ENCODE data around the gene SPATA31A3. TPM values are rescaled to one million over a fixed set of nuclear protein-coding genes. Genes with fewer than 3 reads are reported as not detected.
"Not testable (repeated sequence)": the region's sequence is repeated elsewhere in the genome, so short reads cannot be mapped to it uniquely, and the experiment has no call there.

SPATA31A3 gene
- total RNA-seq = 1 to 10 TPM; 1.9 to 4.4 TPM
- 5.9 TPM for polyA plus RNA-seq (ENCODE audit: insufficient read depth, low read depth, low replicate concordance)
- long read RNA-seq, donor 1 = 0 reads
- long read RNA-seq, donor 2 = 0 reads

DNA sequence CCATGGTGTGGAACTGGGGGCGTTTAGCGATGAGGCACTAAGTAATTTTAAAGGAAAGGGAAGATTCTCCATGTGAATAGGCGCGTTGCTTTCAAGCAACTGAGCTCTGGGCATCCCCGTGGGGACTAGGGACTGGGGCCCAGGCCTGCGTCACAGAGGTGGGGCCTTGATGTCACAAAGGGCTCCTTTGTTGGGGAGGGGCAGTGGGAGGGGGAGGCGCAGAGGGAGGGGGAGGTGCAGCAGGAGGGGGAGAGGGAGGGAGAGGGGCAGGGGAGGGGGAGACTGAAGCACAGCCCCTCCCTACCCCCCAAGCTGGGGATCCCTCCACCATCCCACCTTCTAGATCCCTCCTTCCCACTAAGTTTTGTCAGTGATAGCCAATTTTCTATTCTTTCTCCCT lies at the start of gene SPATA31A3:
TSS of gene SPATA31A3 (minus strand) at position 101 of the 400 bp plus-strand sequence. CDS start at position 72, 29 bp downstream.
- WGBS, 2 donors = no CpG with 5 or more reads among the region's 7 CpGs
- intact Hi-C loops (cut with DNase I; ENCODE audit: low total_unique reads); H3K27ac ChIP-seq; H3K4me3 ChIP-seq; H3K9me3 ChIP-seq; H3K36me3 ChIP-seq (ENCODE audit: low read depth, missing control alignments); H3K4me1 ChIP-seq; H3K27me3 ChIP-seq; DNase-seq: not testable (repeated sequence)

DNA sequence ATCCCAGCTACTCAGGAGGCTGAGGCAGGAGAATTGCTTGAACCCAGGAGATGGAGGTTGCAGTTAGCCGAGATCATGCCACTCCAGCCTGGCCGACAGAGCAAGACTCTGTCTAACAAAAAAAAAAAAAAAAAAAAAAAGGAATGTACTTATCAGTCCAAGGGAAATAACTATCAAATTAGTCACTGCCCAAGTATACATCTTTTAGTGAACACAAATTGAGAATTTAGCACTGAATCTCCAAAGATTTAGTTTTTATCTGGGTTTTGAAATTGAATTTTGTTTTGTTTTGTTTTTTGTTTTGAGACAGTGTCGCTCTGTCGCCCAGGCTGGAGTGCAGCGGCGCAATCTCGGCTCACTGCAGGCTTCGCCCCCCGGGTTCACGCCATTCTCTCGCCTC lies 39.8 kb downstream of the SPATA31A3 start:
- intact Hi-C loops (cut with DNase I; ENCODE audit: low total_unique reads); H3K9me3 ChIP-seq; H3K27ac ChIP-seq; H3K36me3 ChIP-seq (ENCODE audit: low read depth, missing control alignments); H3K4me3 ChIP-seq; H3K4me1 ChIP-seq; DNase-seq; H3K27me3 ChIP-seq: not testable (repeated sequence)
- 69 to 80% methylated on average over 1 to 9 of the region's 11 CpGs for WGBS, 2 donors

DNA sequence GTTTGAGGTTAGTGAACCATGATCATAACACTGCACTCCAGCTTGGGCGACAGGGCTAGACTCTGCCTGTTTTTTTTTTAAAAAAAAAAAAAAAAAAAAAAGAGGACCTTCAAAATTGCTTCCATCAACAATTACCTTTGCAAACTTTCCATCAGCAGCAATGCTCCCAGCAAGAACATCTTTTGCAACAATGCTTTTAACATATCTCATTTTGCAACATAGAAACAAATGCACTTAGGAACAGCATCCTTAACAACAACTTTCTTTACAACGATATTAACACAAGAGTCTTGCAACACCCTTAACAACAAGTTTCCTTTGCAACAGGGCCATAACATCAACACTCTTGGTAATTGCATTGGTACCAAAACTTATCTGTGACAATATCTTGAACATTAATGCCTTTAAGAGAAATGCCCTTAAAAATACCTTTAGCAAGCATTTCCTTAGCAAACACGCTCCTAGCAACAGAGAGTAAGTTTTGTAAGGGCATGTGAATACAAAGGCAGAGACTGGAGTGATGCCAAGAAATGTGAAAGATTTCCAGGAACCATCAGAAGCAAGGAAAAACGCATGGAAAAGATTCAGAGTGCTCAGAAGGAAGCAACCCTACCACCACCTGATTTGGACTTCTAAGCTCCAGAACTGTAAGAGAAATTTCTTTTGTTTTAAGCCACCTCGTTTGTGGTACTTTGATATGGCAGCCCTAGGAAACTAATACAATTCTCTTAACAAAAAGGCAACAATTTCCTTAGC lies 49.8 kb downstream of the SPATA31A3 start:
- DNase-seq; H3K27me3 ChIP-seq; H3K36me3 ChIP-seq (ENCODE audit: low read depth, missing control alignments); H3K27ac ChIP-seq; H3K4me3 ChIP-seq; H3K4me1 ChIP-seq; H3K9me3 ChIP-seq; intact Hi-C loops (cut with DNase I; ENCODE audit: low total_unique reads): not testable (repeated sequence)
- WGBS, 2 donors = 42 to 43% methylated on average over 4 to 5 of the region's 5 CpGs

DNA sequence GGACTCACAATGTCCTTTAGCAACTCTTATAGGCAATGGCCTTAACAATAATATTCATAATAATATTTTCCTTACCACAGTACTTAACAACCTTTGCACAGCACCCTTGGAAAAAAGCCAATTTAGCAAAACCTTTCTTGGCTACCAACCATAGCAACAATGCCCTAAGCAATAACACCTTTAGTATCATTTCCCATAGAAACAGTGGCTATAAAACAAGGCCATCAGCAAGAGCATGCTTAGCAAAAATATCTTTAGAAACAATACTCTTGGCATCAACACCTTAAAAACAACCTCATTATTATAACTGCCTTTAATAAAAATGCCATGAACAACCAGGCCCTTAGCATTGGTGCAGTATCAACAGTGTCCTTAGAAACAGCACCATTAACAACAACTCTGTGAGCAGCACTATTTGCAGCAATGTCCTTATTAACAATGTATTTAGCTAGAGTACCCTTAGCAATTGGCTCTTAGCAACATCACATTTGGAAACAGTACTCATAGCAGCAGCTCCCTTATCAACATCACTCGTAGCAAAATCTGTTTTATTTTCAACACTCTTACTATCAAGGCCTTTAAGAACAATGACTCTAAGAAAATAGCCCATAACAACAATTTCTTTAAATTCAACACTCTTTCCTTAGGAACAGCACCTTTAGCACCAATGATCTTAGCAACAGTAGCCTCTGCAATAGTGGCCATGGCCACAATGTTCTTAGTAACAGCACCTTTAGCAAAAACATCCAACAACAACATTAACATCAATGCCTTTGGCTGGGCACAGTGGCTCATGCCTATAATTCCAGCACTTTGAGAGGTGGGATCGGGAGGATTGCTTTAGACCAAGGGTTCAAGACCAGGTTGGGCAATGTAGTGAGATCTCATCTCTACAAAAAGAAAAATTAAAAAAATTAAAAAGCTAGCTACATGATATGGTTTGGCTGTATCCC lies 52.2 kb downstream of the SPATA31A3 start:
- H3K4me1 ChIP-seq; H3K27me3 ChIP-seq; H3K36me3 ChIP-seq (ENCODE audit: low read depth, missing control alignments); H3K27ac ChIP-seq; DNase-seq; H3K4me3 ChIP-seq; H3K9me3 ChIP-seq; intact Hi-C loops (cut with DNase I; ENCODE audit: low total_unique reads): not testable (repeated sequence)
- 17 to 40% methylated on average over 1 of the region's 2 CpGs for WGBS, 2 donors

DNA sequence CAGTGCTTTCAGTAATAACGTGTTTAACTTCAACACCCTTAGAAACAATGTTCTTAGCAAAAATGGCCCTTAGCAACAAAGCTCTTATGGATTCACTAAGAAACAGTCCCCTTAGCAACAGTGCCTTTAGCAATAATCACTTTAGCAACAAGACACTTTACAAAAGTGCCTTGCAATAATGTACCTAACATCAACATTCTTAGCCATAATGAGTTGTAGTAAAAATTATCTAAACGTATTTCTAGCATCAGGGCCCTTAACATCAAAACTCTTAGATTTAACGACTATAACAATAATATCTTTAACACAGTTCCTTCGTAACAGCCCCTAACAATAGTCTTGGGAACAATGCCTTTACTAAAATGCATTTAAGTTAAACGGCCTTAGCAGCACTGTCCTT lies 54.0 kb downstream of the SPATA31A3 start:
- H3K27ac ChIP-seq; intact Hi-C loops (cut with DNase I; ENCODE audit: low total_unique reads); H3K9me3 ChIP-seq; DNase-seq; H3K36me3 ChIP-seq (ENCODE audit: low read depth, missing control alignments); H3K4me1 ChIP-seq; H3K27me3 ChIP-seq; H3K4me3 ChIP-seq: not testable (repeated sequence)
- WGBS, 2 donors = 79% methylated on average over 5 of the region's 5 CpGs

DNA sequence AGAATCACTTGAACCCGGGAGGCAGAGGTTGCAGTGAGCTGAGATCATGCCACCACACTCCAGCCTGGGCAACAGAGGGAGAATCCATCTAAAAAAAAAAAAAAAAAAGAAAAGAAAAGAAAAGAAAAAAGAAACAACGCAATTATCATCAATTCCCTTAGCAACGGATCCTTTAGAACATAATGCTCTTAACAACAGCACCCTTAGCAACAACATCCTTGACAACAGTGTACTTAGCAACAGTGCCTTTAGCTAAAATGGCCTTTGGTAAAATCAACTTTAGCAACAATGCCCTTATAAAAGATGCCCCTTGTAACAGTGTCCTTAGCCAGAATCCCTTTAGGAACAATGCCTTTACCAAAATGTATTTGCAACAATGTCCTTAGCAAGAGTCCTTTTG lies 54.7 kb downstream of the SPATA31A3 start:
- H3K4me3 ChIP-seq; H3K27me3 ChIP-seq; H3K4me1 ChIP-seq; H3K27ac ChIP-seq; H3K36me3 ChIP-seq (ENCODE audit: low read depth, missing control alignments); DNase-seq; intact Hi-C loops (cut with DNase I; ENCODE audit: low total_unique reads); H3K9me3 ChIP-seq: not testable (repeated sequence)
- 87% methylated on average over 3 of the region's 3 CpGs; no CpG with 5 or more reads in 1 of the 2 donors for WGBS, 2 donors

Small RNA genes within 50 kb of the gene (small RNA-seq; reads per million reads assigned to genes)
- gene AL353770.1 (0 reads per million in 2 donors), gene AL353770.2 (0 reads per million in 2 donors)

Other genes starting within 250 kb of the SPATA31A3 start
- 1 to 10 TPM; 5.1 to 6.4 TPM for gene ZNF658, start 91.8 kb downstream of the SPATA31A3 start, total RNA-seq
- 5.1 TPM for gene ZNF658, start 91.8 kb downstream of the SPATA31A3 start, polyA plus RNA-seq (ENCODE audit: insufficient read depth, low read depth, low replicate concordance)